ENCODE results near the gene SNX1.

The SNX1 gene

GRCh38 chr15:64153480-64154367 is 57.9 kb downstream of the SNX1 start:
- TF ChIP-seq CTCF (IDR thresholded peaks at IDR 0.05; ENCODE audit: insufficient read depth, low read depth, low read length, missing control alignments): peak; percentile 100
- H3K4me3 ChIP-seq (ENCODE audit: low read depth, low read length): peak overlapping the region; percentile 81
- DNase-seq (ENCODE audit: low read depth): peak; percentile 97

- no peak overlapping the region for H3K4me3 ChIP-seq (ENCODE audit: low read depth, low read length)
- no peak for DNase-seq (ENCODE audit: low read depth)
- TF ChIP-seq CTCF (IDR thresholded peaks at IDR 0.05; ENCODE audit: insufficient read depth, low read depth, low read length, missing control alignments): no peak
Observed at GRCh38 chr15:64155802-64156651, 60.2 kb downstream of the SNX1 start.

- DNase-seq (ENCODE audit: low read depth): no peak
- H3K4me3 ChIP-seq (ENCODE audit: low read depth, low read length): no peak overlapping the region
- TF ChIP-seq CTCF (IDR thresholded peaks at IDR 0.05; ENCODE audit: insufficient read depth, low read depth, low read length, missing control alignments): no peak
Observed at GRCh38 chr15:64156652-64157331, 61.0 kb downstream of the SNX1 start.

GRCh38 chr15:64157599-64158125 is 61.9 kb downstream of the SNX1 start:
- no peak for TF ChIP-seq CTCF (IDR thresholded peaks at IDR 0.05; ENCODE audit: insufficient read depth, low read depth, low read length, missing control alignments)
- no peak for DNase-seq (ENCODE audit: low read depth)

GRCh38 chr15:64158363-64159134 is 62.8 kb downstream of the SNX1 start:
- no peak overlapping the region for H3K4me3 ChIP-seq (ENCODE audit: low read depth, low read length)
- no peak for DNase-seq (ENCODE audit: low read depth)
- TF ChIP-seq CTCF (IDR thresholded peaks at IDR 0.05; ENCODE audit: insufficient read depth, low read depth, low read length, missing control alignments): no peak

More at GRCh38 chr15:64157599-64158125, 61.9 kb downstream of the SNX1 start:
- H3K4me3 ChIP-seq (ENCODE audit: low read depth, low read length): no peak overlapping the region

Data from GM12865 (cell line).